ENCODE results near the gene CRACDL.

- TF ChIP-seq CTCF (IDR thresholded peaks at IDR 0.05; ENCODE audit: low read depth, low read length) (no peak), EZH2phosphoT487 (IDR thresholded peaks at IDR 0.05; ENCODE audit: low read depth) (no peak)
These were observed 108.2 kb downstream of the CRACDL start for GRCh38 chr2:98827625-98828368.
